HEK293T (cell line): Measurements from ENCODE around the gene ATXN7.

Experiments
- BHLHE40 ChIP-seq: fragments of 450-650 bp; IDR thresholded peaks from 2 replicates; pipeline ENCODE4 v1.6.1; 2016; ENCODE audit warnings: mild to moderate bottlenecking, moderate library complexity, borderline replicate concordance
- FOXA1 ChIP-seq: fragments of 450-650 bp; IDR thresholded peaks from 2 replicates; pipeline ENCODE4 v1.6.1; 2016; ENCODE audit warnings: mild to moderate bottlenecking
- FOXK2 ChIP-seq: fragments of 450-650 bp; IDR thresholded peaks from 2 replicates; pipeline ENCODE4 v1.6.1; 2016; ENCODE audit warnings: mild to moderate bottlenecking
- FOXM1 ChIP-seq: fragments of 450-650 bp; IDR thresholded peaks from 2 replicates; pipeline ENCODE4 v1.6.1; 2017; ENCODE audit warnings: mild to moderate bottlenecking, borderline replicate concordance
- L3MBTL2 ChIP-seq: fragments of 450-650 bp; conservative IDR thresholded peaks from 2 replicates; pipeline ENCODE4 v1.6.1; 2016; ENCODE audit warnings: mild to moderate bottlenecking
- PKNOX1 ChIP-seq: fragments of 450-650 bp; IDR thresholded peaks from 2 replicates; pipeline ENCODE4 v1.6.1; 2016
- SP1 ChIP-seq: fragments of 450-650 bp; IDR thresholded peaks from 2 replicates; pipeline ENCODE4 v1.6.1; 2017
- SUZ12 ChIP-seq: fragments of 450-650 bp; IDR thresholded peaks from 2 replicates; pipeline ENCODE4 v1.6.1; 2016; ENCODE audit warnings: mild to moderate bottlenecking
- TARDBP ChIP-seq: fragments of 450-650 bp; IDR thresholded peaks from 2 replicates; pipeline ENCODE4 v1.6.1; 2016
- ZNF384 ChIP-seq: fragments of 450-650 bp; IDR thresholded peaks from 2 replicates; pipeline ENCODE4 v1.6.1; 2016

- TF ChIP-seq SUZ12 = no peak
- no peak for TF ChIP-seq FOXK2
- no peak for TF ChIP-seq TARDBP
- TF ChIP-seq FOXM1 = no peak
- no peak for TF ChIP-seq BHLHE40
- no peak for TF ChIP-seq FOXA1
- no peak for TF ChIP-seq PKNOX1
- TF ChIP-seq ZNF384 = no peak
- TF ChIP-seq L3MBTL2 = no peak
- TF ChIP-seq SP1 = no peak
These were observed 83.1 kb downstream of the ATXN7 start for GRCh38 chr3:63946753-63947152.
